Esophagus muscularis mucosa (tissue), 4 donors: ENCODE data around the gene DNAJC24.

Experiments used
- EP300 ChIP-seq: sonication (generic); formaldehyde crosslinking; IDR thresholded peaks from one replicate; pipeline ENCODE4 v1.6.1; 2017; ENCODE audit warnings: antibody characterized with exemption
- POLR2A ChIP-seq: fragments of 450-650 bp; IDR thresholded peaks from one replicate; pipeline ENCODE4 v1.6.1; 2017; ENCODE audit warnings: antibody characterized with exemption, moderate library complexity, mild to moderate bottlenecking, low read depth
- POLR2AphosphoS5 ChIP-seq, 2 donors: sonication (generic); formaldehyde crosslinking; IDR thresholded peaks; one replicate each; pipeline ENCODE4 v1.6.1; 2017; ENCODE audit warnings: antibody characterized with exemption in 2 of 2
- TF ChIP-seq, protein P1 (sequence below), 3 experiments: fragments of 200-600 bp in 2 of 3; fragments of 450-650 bp in 1 of 3; sonication (generic) in 2 of 3; IDR thresholded peaks; one replicate each; pipeline ENCODE4 v1.5.1; 2017 to 2019; ENCODE audit warnings: antibody characterized with exemption in 3 of 3, mild to moderate bottlenecking in 2 of 3, moderate library complexity in 1 of 3

DNA sequence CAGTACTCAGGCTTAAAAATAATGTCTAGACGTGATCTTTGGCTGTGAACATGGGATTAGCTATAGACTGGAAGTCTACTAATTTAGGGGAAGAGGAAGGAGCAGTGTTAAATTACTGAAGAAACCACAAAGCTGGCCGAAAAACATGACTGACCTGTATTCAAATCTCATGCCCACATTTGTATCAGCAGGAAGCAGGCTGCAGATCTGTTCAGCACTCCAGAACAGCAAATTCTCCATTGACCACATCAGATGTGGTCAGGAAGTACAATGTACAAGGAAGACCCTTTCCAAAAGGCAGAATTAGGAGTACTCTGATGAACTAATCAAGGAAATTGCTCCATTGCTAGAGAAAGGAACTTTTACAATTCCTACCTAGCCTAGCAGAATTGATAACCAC is 31.9 kb upstream of the DNAJC24 start:
- TF ChIP-seq, protein P1, sequence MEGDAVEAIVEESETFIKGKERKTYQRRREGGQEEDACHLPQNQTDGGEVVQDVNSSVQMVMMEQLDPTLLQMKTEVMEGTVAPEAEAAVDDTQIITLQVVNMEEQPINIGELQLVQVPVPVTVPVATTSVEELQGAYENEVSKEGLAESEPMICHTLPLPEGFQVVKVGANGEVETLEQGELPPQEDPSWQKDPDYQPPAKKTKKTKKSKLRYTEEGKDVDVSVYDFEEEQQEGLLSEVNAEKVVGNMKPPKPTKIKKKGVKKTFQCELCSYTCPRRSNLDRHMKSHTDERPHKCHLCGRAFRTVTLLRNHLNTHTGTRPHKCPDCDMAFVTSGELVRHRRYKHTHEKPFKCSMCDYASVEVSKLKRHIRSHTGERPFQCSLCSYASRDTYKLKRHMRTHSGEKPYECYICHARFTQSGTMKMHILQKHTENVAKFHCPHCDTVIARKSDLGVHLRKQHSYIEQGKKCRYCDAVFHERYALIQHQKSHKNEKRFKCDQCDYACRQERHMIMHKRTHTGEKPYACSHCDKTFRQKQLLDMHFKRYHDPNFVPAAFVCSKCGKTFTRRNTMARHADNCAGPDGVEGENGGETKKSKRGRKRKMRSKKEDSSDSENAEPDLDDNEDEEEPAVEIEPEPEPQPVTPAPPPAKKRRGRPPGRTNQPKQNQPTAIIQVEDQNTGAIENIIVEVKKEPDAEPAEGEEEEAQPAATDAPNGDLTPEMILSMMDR (IDR thresholded peaks at IDR 0.05), result no peak
- TF ChIP-seq POLR2AphosphoS5 (IDR thresholded peaks at IDR 0.05) (no peak), EP300 (no peak), POLR2A (no peak)
